Small intestine (tissue), 16 donors: Measurements from ENCODE around the gene CDKN2C. TPM values are rescaled to one million over a fixed set of nuclear protein-coding genes. Genes with fewer than 3 reads are reported as not detected.

ENCODE experiments used
- DNase-seq, 2 donors: peaks; one replicate each; pipeline versions ENCODE4 v3.0.0 to v3.0.0-alpha.2; 2013
- FAIRE-seq: peaks from 2 replicates; lab custom pipeline; 2012; peaks lifted over from hg19 to GRCh38; lab: Jason Lieb, UNC
- H3K27ac ChIP-seq, 3 donors: one replicate each; pipeline ENCODE4 v1.5.1; 2013; ENCODE audit warnings: low read length in 2 of 3, mild to moderate bottlenecking in 2 of 3, control low read depth in 1 of 3, inconsistent platforms in 1 of 3, low read depth in 1 of 3, moderate library complexity in 1 of 3
- H3K27me3 ChIP-seq, 3 donors: one replicate each; pipeline ENCODE4 v1.6.1; 2013; ENCODE audit warnings: low read length in 3 of 3, inconsistent platforms in 1 of 3; ENCODE audit not compliant: control insufficient read depth in 3 of 3, insufficient read depth in 3 of 3
- H3K36me3 ChIP-seq, 3 donors: one replicate each; pipeline ENCODE4 v1.6.1; 2013; ENCODE audit warnings: low read length in 3 of 3, inconsistent platforms in 1 of 3, low read depth in 1 of 3, mild to moderate bottlenecking in 1 of 3, moderate library complexity in 1 of 3; ENCODE audit not compliant: control insufficient read depth in 3 of 3, insufficient read depth in 2 of 3
- H3K4me1 ChIP-seq, 3 donors: one replicate each; pipeline ENCODE4 v1.6.1; 2013; ENCODE audit warnings: low read length in 2 of 3, inconsistent platforms in 1 of 3, low read depth in 1 of 3, mild to moderate bottlenecking in 1 of 3, moderate library complexity in 1 of 3; ENCODE audit not compliant: control insufficient read depth in 3 of 3, insufficient read depth in 2 of 3
- H3K4me3 ChIP-seq, 3 donors: one replicate each; pipeline ENCODE4 v1.5.1; 2013; ENCODE audit warnings: low read length in 3 of 3, control low read depth in 1 of 3, inconsistent platforms in 1 of 3, low read depth in 1 of 3, mild to moderate bottlenecking in 1 of 3, moderate library complexity in 1 of 3
- H3K9me3 ChIP-seq, 2 donors: one replicate each; pipeline ENCODE4 v1.6.1; 2013; ENCODE audit warnings: low read depth in 1 of 2, low read length in 1 of 2; ENCODE audit not compliant: control insufficient read depth in 2 of 2, insufficient read depth in 1 of 2
- WGBS, 3 donors: extraction: QIAGEN DNeasy Blood & Tissue Kit; methylation state at CpG; one replicate each; pipeline ENCODE4 v1.1.7; 2013; 5-methylcytosine and 5-hydroxymethylcytosine counted together
- long read RNA-seq, 10 donors: transcript quantifications; one replicate each; lab custom pipeline, GENCODE V29; 2026
- polyA plus RNA-seq, 4 donors: library from polyadenylated mRNA; stranded (reverse) in 3 of 4; unstranded in 1 of 4; fragments of 200-250 nt in 3 of 4; fragments of 120-200 nt in 1 of 4; gene quantifications; one replicate each; pipeline versions ENCODE4 v1.2.1 to v1.2.3, GENCODE V29; 2013
- donor health status: healthy with polysubstance abuse.
- donor health status: control.
- donor health status: control.
- donor health status: Bipolar disorder and iron deficiency.
- donor health status: healthy.

The CDKN2C gene
- 10 to 100 TPM in 3 of 4 donors, 1 to 10 TPM in 1; 3.9 to 18.3 (median 13.8) TPM for polyA plus RNA-seq
- long read RNA-seq, donor 1 = 0 reads
- long read RNA-seq, donor 2 = 0 reads
- long read RNA-seq, donor 3, partial matches to known transcripts = 0 of 1 reads
- long read RNA-seq, donor 3, other reads (novel, unspliced or antisense) = 0 of 1 reads
- long read RNA-seq, donor 4 = 0 reads
- long read RNA-seq, donor 5, partial matches to known transcripts = 0 of 1 reads
- long read RNA-seq, donor 5, other reads (novel, unspliced or antisense) = 0 of 1 reads
- long read RNA-seq, donor 6, partial matches to known transcripts = 0 of 2 reads
- long read RNA-seq, donor 6, other reads (novel, unspliced or antisense) = 0 of 2 reads
- long read RNA-seq, donor 7 = 0 reads
- long read RNA-seq, donor 8, partial matches to known transcripts = 0 of 4 reads
- long read RNA-seq, donor 8, other reads (novel, unspliced or antisense) = 0 of 4 reads
- long read RNA-seq, donor 9, partial matches to known transcripts = 0 of 1 reads
- long read RNA-seq, donor 9, other reads (novel, unspliced or antisense) = 0 of 1 reads
- long read RNA-seq, donor 10, transcript CDKN2C-203 (3 exons, 2,086 nt) = major isoform, 6 of 13 reads
- long read RNA-seq, donor 10, partial matches to known transcripts = 7 of 13 reads
- long read RNA-seq, donor 10, other reads (novel, unspliced or antisense) = 0 of 13 reads

DNA sequence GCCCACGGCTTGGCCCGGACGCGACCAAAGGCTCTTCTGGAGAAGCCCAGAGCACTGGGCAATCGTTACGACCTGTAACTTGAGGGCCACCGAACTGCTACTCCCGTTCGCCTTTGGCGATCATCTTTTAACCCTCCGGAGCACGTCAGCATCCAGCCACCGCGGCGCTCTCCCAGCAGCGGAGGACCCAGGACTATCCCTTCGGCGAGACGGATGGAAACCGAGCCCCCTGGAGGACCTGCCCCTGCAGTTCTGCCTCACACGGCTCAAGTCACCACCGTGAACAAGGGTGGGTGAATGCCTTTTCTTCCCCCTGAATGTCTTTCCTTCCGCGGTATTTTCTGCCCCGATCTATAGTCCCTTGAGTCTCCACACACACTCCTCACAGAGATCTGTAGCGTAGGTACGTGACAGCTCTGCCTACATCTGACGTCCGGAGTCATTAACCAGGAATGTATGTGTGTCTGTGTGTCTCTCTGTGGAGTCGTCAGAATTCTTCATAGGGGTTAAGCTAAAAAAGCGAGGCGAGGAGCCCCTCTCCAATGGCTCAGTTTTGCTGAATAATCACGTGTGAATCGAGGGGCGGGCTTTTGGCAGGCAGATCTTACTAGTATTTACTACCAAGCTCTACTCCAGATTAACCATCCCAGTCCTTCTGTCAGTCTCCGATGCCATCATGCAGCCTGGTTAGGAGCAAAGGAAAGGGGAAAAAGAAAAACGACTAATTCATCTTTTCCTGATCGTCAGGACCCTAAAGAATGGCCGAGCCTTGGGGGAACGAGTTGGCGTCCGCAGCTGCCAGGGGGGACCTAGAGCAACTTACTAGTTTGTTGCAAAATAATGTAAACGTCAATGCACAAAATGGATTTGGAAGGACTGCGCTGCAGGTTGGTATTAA is at the start of gene CDKN2C:
Gene CDKN2C (plus strand): TSS at position 635 of the 898 bp plus-strand sequence. CDS start 124 bp downstream, at position 759.
- FAIRE-seq (no peak), DNase-seq (peak; percentile 76)
- H3K36me3 ChIP-seq = no peaks in the 10 kb centered on the region
- no peaks in the 10 kb centered on the region for H3K9me3 ChIP-seq
- WGBS, 3 donors = 0 to 1% (median 0%) methylated on average over 42 to 44 of the region's 44 CpGs
- H3K4me3 ChIP-seq = peak within 1 kb of the TSS; percentile 75 to 88 (median 84)
- peaks cover 0 to 37% (median 0%) of the 10 kb centered on the region in 3 donors for H3K27me3 ChIP-seq
- peak within 1 kb of the TSS; percentile 77 to 97 (median 84) for H3K27ac ChIP-seq
- peaks cover 0 to 19% (median 4%) of the 10 kb centered on the region in 3 donors for H3K4me1 ChIP-seq

DNA sequence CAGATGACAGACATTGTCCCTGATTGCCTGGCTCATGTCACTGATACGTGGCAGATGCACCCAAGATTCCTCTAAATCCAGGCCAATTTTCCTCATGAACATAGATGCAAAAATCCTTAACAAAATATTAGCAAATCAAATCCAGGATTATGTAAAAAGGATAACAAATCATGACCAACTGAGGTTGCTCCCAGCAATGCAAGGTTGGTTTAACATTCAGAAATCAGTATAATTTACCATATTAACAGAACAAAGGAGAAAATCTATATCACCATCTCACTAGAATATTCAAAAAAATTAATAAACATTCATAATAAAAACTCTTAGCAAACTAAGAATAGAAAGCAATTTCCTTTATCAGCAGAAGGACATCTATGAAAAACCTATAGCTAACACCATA is 49.6 kb upstream of the CDKN2C start:
- H3K27ac ChIP-seq = no peak overlapping the region
- H3K9me3 ChIP-seq = peaks cover 0 to 22% of the 10 kb centered on the region in 2 donors
- no peak for DNase-seq
- no peaks in the 10 kb centered on the region for H3K4me1 ChIP-seq
- peaks cover 0 to 3% (median 0%) of the 10 kb centered on the region in 3 donors for H3K36me3 ChIP-seq
- H3K4me3 ChIP-seq = no peak overlapping the region
- FAIRE-seq = no peak
- 96 to 100% (median 96%) methylated on average over 1 of the region's 1 CpG for WGBS, 3 donors
- H3K27me3 ChIP-seq = no peaks in the 10 kb centered on the region

GRCh38 chr1:50921029-50921428 is 49.0 kb upstream of the CDKN2C start:
- no peaks in the 10 kb centered on the region for H3K4me1 ChIP-seq
- no peak for FAIRE-seq
- DNase-seq = no peak
- no peaks in the 10 kb centered on the region for H3K27me3 ChIP-seq
- peaks cover 0 to 7% (median 0%) of the 10 kb centered on the region in 3 donors for H3K36me3 ChIP-seq
- H3K9me3 ChIP-seq = peaks cover 0 to 25% of the 10 kb centered on the region in 2 donors
- H3K4me3 ChIP-seq = no peak overlapping the region
- no peak overlapping the region for H3K27ac ChIP-seq
- 99 to 100% (median 100%) methylated on average over 4 of the region's 4 CpGs for WGBS, 3 donors

DNA sequence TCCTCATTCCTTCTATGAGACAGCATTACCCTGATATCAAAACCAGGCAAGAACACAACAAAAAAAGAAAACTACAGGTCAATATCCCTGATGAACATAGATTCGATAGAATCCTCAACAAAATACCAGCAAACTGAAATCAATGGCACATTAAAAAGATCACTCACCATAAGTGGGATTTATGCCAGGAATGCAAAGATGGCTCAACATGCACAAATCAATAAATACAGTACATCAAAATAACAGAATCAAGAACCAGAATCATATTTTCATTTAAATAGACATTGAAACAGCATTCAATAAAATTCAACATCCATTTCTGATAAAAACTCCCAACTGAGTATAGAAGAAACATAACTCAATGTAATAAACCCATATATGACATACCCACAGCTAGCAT is 46.5 kb upstream of the CDKN2C start:
- no peak for DNase-seq
- Histone ChIP-seq H3K4me1 (no peaks in the 10 kb centered on the region), H3K27ac (no peak overlapping the region), H3K36me3 (peaks cover 0 to 7% (median 0%) of the 10 kb centered on the region in 3 donors), H3K4me3 (no peak overlapping the region), H3K27me3 (no peaks in the 10 kb centered on the region), H3K9me3 (peaks cover 0 to 25% of the 10 kb centered on the region in 2 donors)
- WGBS, 3 donors = 97 to 100% (median 98%) methylated on average over 1 of the region's 1 CpG
- FAIRE-seq = no peak

GRCh38 chr1:50929376-50929958 is 40.6 kb upstream of the CDKN2C start:
- peaks cover 0 to 10% (median 0%) of the 10 kb centered on the region in 3 donors for H3K36me3 ChIP-seq
- H3K4me1 ChIP-seq = peaks cover 0 to 3% (median 0%) of the 10 kb centered on the region in 3 donors
- H3K4me3 ChIP-seq = no peak overlapping the region
- no peaks in the 10 kb centered on the region for H3K27me3 ChIP-seq
- peaks cover 0 to 10% of the 10 kb centered on the region in 2 donors for H3K9me3 ChIP-seq
- FAIRE-seq = peak; percentile 10
- DNase-seq = peak; percentile 30 to 32
- 39 to 56% (median 48%) methylated on average over 2 of the region's 2 CpGs for WGBS, 3 donors
- H3K27ac ChIP-seq = no peak overlapping the region

- H3K27me3 ChIP-seq = no peaks in the 10 kb centered on the region
- no peak overlapping the region for H3K4me3 ChIP-seq
- peaks cover 0 to 6% of the 10 kb centered on the region in 2 donors for H3K9me3 ChIP-seq
- no peak for DNase-seq
- H3K4me1 ChIP-seq = peaks cover 0 to 3% (median 0%) of the 10 kb centered on the region in 3 donors
- no peak overlapping the region for H3K27ac ChIP-seq
- peaks cover 0 to 10% (median 0%) of the 10 kb centered on the region in 3 donors for H3K36me3 ChIP-seq
- FAIRE-seq = no peak
These were observed 39.9 kb upstream of the CDKN2C start for GRCh38 chr1:50930193-50930592.

DNA sequence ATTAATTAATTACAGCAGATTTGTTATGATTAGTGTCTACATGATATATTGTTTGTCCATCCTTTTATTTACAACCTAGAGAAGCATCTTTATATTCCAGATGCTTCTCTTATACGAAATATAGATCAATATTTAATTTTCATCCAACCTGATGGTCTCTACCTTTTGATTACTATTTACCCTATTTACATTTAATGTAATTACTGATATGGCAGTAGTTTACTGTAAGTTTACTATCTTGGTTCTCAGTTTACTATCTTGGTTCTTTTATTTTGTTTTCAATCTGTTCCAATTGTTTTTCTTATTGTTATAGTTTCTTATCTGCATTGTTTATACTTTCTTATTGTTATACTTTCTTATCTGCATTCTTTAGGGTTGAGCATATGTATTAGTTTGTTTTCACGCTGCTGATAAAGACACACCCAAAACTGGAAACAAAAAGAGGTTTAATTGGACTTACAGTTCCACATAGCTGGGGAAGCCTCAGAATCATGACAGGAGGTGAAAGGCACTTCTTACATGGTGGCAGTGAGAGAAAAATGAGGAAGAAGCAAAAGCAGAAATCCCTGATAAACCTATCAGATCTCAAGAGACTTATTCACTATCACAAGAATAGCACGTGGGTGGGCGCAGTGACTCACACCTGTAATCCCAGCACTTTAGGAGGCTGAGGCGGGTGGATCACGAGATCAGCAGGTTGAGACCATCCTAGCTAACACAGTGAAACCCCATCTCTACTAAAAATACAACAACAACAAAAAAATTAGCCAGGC is 38.9 kb upstream of the CDKN2C start:
- Histone ChIP-seq H3K36me3 (peaks cover 0 to 7% (median 0%) of the 10 kb centered on the region in 3 donors), H3K27me3 (no peaks in the 10 kb centered on the region), H3K4me1 (peaks cover 0 to 3% (median 0%) of the 10 kb centered on the region in 3 donors), H3K9me3 (peaks cover 0 to 3% of the 10 kb centered on the region in 2 donors), H3K4me3 (no peak overlapping the region), H3K27ac (no peak overlapping the region)
- no peak for DNase-seq
- WGBS, 3 donors = 70 to 81% (median 72%) methylated on average over 6 of the region's 6 CpGs
- FAIRE-seq = no peak
